NOMO-1 treated with DMSO at 0.1 percent for 48 hours (cell line): ENCODE data around the gene PHEX.

ENCODE experiments used
- DNase-seq: peaks from one replicate; lab custom pipeline; 2025; ENCODE audit not compliant: unreplicated experiment; lab: John Stamatoyannopoulos, UW

The PHEX gene

DNA sequence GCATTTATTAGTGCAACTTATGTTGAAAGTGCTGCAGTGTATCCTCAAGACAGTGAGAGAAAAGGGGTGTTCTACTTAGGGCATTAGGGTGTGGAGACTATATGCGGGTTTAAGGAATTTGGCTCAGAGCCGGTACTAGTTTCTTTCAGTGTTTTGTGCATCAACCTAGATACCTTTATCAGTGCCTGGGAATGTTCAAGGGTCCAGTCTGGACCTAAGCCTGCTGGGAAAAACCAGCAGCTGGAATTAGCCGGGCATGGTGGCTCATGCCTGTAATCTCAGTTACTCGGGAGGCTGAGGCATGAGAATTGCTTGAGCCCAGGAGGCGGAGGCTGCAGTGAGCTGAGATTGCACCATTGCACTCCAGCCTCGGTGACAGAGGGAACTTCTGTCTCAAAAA is 7.4 kb downstream of the PHEX start:
- no peak for DNase-seq

DNA sequence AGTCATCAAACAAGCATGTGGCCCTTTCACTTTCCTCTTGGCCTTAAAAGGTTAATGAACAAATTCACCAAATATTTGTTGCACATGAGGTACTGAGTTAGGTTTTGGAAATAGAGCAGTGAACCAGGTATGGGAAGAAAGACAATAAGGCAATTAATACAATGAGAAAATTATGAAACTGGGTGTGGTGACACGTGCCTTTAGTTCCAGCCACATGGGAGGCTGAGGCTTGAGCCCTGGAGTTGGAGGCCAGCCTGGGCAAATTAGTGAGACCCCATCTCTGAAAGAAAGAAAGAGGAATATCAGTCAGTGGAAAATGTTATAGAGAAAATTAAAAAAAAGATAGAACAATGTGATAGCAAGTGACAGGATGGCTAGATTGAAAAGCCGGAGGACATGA is 8.1 kb downstream of the PHEX start:
- DNase-seq: no peak

DNA sequence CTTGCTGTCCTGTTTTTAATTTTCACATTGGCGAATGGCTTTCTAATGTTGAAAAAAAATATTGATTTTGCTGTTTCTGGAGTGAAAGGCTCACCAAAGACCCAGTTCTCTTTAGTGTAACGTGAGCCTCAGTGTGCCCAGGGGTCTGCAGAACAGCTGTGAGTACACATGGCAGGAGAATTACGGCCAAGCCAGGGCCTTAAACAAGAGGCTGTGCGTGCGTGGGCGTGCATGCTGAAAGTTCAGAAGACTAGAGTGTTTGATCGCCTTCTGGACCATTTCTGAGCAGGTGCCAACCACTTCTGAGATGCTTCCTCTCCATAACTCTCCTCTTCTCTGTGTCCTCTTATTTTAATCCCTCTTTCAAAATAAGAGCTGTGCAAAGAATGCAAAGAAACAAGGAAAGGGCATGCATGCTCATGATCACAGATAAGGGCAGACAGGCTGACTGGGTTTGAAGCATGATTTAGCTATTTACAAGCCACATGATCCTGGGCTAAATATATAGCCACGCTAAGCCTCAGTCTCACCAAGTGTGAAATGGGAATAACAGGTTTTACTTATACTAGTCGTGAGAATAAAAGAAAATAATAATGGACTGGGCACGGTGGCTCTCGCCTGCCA is 9.9 kb downstream of the PHEX start:
- no peak for DNase-seq

DNA sequence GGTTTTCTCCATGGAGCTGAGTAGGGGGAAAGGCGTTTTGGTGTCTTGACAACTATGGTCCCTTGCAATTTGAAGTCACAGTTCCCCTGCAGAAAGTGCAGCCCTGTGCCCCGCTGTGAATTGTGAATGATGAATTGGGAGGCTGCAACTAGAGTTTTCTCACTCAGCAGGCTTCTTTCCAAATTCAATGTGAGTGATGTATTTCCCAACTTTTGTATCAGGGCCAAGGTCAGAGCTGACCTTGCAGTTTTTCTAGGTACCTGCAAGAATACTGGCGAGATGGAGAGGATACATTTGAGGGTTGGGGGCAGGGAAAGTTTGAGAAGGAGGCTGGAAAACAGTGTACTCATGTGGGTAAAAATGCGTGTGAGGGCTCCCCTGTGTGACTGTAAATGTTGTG is 11.7 kb downstream of the PHEX start:
- DNase-seq: no peak

DNA sequence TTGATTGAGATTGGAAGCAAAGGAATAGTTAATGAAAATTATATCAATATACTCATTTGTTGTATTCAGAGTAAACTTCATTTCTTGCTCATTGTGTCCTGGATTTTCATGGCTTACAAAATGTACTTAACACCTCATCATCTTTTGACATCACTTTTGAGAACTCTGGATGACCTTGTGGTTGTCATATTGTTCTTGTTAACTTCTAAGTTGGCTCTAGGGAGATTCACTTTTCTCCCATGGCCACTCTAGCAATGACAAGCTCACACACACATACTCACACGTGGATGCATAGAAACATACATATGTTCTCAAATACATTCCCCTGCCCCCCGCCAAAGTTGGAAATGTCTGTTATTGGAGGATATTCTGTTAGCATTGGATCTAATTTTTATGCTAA is 15.3 kb downstream of the PHEX start:
- DNase-seq: no peak

DNA sequence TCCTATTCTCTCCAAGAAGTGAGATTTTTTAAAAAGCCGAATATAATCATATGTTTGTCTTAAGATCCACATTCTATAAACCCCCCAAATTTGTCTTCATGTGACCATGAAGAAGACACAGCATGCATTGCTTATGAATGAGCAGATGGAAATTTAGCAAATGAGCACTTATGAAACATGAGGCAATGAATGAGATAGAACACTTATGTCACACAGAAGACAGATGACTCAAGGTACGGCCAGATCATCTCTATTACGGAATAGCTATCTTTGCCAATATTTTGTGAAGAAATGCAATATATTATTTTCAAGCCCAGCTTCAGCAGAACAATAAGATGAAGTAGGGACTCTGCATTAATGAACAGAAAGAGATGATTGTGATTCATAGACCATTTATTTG is 21.4 kb downstream of the PHEX start:
- DNase-seq: no peak

DNA sequence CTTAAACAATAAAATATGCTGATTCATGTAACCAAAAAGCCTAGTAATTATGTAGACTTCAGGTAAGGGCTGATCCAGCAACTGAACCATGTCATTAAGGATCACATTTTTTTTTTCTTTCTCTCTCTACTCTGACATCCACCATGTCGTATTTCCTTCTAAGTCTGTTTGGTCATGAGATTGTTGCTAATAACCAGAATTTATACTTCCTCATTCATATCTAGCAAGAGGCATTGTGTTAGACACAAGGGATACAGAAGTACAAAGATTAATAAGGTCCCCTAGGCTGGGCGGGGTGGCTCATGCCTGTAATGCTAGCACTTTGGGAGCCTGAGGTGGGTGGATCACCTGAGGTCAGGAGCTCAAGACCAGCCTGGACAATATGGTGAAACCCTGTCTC is 24.1 kb downstream of the PHEX start:
- no peak for DNase-seq

DNA sequence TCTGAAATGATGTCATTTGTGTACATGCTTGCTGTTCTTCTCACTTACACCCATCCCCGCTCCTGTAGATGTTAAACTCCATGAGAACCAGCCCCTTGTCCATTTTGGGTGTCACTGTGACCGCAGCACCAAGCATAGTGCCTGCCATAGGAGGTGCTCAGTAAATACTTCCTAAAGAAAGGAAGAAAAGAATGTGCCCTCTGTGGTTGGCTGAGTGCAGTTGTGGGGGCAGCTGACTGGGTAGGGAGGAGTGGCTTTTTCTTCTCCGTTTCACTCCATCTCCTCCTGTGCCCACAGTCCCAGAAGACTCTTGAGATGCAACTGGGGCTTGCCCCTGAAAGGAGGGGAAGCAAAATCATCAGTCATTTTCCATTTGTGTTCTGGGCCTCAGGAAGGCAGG is 25.5 kb downstream of the PHEX start:
- no peak for DNase-seq

DNA sequence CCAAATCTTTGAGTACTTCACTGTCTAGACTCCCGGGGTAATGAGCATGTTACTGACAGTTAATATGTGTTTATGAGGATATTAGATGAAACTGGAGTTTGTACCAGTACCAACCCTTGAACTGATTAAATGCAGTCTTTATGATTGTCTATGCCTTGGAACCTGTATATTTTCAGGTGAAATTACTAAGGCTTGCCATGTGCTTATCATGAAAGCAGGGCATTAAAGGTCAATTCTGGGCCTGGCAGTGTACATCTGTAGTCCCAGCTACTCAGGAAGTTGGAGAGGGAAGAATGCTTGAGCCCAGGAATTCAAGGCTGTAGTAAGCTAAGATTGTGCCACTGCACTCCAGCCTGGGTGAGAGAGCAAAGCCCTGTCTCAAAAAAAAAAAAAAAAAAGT is 27.6 kb downstream of the PHEX start:
- no peak for DNase-seq

DNA sequence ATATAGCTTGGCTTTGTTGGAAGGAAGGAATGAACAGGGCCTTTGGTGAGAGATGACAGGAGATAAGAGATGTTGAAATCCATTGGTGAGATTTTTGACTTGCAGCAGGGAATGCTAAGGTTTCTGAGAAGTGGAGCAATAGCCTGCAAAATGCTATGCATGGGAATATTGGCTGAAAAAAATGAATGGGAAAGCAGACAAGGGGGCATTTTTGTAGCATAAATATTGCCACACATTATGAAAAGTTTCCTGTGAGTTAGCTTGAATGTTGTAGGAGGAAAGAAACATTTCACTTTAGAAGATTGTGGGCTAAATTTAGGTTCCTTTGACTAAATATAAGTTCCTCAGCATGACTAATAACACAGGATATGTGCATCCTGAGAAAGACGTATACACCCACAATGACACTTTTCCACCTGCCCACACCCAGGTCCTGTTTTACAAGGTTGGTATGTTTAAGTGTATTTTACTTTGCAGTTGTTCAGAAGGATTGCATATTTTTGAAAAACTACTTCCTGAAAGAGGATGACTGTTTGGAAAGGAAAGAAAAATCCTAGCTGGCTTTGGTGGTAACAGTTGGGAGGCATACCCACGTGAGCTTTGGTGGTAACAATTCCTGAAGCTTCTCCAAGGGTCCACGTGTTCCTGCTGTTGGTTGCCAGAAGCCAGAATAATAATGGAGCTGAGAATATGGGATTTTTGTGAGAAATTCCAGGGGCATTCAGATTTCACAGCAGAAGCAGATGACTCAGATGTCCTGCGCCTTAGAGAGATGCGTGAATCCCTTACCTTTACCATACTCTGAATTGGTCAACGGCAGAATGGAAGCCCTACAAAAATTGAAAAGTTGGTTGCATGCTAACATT is 28.5 kb downstream of the PHEX start:
- DNase-seq: no peak

DNA sequence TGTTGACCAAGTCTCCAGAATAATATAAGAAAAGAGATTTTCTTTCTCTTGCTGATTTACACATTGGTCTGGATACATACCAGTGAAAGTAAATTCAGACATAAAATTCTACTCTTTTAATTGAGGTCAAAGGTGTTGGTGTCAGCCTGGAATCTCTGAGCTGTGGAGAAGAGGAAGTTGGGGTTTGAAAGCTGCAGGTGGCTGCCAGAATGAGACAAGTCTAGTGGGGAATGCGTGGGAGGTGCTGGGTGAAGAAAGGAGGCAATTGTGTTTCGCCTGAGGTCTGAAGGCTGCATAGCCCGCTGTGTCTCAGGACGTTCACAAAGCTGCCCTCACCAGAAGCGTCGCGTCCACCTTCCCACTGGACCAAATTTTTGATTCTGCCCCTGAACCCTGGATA is 31.2 kb downstream of the PHEX start:
- DNase-seq: no peak

DNA sequence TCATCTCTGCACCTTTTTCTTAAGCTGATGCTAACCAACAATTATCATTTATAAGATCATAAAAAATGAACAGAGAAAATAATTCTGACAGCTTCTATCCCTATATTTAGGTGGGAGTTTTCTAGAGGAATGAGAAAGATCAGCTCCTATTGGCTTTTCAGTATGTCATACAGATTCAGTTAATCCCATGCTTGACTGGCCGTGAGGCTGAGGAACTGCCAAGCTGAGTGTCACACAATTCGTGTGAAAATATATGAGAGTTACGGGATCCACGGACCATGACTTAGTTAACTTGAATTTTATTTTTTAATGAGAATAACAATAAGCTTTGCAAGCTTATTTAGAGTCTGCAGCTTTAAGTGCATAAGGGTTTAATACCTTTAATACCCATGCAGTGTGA is 37.5 kb downstream of the PHEX start:
- DNase-seq: no peak

DNA sequence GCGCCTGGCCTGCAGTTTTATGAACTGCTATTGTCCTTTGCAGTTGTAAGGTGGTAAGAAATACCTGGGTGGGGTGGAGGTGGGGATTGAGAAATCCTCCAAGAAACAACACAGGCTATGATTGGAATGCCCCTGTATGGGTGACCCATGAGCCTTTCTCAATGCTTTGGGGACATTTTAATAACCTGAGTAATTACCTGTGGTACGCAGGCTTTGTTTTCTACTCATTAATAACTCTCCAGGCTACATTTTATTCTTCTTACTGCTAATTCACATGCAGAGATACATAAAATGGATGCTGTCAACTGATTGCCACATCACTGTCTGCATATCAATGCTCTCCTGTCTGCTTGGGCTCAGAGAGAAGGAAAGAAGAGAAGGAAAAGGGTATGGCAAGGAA is 41.8 kb downstream of the PHEX start:
- DNase-seq: no peak

DNA sequence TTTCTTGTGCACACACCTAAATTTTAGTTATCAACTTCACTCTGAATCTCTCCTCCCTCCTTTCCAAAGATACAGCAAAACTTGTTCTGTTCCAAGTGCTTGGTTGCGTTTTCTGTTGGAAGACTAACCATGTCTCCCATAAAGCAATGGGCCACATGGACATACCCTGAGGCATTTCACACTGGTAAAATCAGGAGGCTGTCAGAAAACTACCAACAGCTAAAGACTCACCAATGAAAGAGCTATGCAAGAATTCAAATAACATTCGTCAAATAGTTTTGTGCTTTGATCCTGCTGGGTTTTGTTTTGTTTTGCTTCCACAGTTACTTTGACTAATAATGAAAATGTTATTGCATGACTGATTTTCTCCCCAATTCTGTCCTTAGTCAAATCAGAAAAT is 46.0 kb downstream of the PHEX start:
- DNase-seq: no peak

DNA sequence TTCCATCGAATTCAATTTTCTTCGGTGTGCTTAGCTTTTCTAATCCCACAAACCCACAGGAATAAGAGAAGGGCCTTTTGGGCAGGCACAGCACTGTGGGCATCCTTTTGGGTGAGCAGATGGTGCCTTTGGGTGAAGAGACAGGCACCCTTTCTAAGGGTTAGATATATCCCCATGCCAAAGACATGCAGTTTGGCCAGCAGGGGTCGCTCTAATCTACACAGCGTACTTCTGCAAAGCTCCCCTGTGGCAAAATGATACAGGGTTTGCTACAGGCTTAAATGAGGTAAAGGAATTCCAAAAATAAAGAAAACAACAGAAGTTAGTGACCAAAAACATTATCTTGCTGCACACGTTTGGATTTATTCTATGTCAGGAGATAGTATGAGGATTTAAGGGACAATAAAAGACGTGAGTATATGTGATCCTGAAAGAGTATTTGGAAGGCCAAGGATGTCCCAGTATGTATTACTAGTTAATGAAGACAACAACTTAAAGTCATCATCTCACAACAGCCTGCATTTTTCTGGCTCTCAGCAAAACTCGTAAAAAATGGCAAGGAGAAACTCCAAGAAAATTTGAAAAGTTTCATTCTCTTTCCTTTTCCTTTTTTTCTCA is 49.5 kb downstream of the PHEX start:
- DNase-seq: peak; percentile 25

DNA sequence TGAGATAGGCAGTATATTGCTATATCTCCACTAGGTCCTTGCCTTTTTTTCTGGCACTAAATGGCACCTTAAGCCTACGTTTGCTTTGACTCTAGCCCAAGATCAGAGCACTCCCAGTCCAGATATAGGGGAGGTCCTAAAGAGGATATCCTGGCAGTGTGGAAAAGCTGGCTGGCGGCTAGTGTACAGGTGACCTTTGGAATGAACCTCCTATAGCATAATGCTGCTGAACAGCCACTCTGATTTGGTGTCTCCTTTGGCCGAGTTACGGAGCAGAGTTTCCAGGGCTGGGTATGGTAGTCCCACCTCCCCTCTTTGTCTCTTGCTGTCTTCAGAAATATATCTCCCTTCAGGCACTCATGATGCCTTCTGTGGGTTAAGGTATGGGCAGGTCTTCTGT is 53.9 kb downstream of the PHEX start:
- no peak for DNase-seq

DNA sequence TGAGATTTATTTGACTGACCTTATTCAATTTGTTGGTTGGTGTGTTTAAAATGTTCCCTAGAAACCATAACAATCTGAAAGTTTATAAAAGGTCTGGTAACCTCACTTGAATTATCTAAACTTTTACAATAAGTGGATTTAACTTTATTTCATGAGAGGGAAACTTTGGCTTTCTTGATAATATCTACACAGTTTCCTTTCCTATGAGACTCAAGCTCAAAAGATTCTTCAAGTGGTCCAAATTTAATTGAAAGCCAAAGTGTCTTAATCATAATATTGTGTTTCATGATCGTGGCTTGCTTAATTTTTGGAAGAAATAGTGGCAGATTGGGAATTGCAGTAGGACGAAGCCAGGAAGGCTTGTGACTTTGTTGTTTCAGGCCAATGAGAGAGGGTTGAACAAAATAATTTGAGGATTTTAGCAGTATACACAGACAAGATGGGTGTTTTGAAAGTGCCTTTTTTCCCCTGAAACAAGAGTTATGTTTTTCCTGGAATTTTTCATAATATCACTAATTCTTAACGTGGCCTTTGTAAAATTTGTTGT is 55.0 kb downstream of the PHEX start:
- DNase-seq: no peak

DNA sequence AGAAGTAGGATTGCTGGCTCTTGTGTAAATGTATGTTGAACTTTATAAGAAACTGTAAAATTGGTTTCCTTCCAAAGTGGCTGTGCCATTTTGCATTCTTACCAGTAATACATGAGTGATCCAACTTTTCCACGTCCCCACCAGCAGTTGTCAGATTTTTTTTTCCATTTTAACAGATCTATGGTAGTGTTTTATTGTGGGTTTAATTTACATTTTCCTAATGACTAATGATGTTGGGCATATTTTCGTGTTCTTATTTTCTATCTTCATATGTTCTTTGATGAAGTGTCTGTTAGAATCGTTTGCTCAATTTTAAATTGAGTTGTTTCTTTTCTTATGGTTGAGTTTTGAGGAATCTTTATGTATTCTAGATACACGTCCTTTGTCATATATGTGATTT is 56.2 kb downstream of the PHEX start:
- no peak for DNase-seq

DNA sequence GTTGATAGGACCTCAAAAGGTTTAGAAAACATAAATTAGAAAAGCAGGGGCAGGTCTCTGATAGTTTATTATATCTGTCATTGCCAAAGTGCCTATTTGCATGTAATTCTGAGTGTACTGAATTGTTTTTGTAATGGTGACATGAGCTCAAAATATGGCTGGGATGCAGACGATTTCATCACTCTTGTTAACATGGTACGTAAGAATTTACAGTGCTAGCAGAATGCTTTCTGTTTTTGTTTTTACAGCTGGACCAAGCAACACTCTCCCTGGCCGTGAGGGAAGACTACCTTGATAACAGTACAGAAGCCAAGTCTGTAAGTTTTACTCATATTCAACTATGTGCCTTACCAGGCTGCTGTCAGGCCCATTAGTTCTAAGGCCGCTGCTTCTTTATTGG is 58.1 kb downstream of the PHEX start:
- DNase-seq: no peak

DNA sequence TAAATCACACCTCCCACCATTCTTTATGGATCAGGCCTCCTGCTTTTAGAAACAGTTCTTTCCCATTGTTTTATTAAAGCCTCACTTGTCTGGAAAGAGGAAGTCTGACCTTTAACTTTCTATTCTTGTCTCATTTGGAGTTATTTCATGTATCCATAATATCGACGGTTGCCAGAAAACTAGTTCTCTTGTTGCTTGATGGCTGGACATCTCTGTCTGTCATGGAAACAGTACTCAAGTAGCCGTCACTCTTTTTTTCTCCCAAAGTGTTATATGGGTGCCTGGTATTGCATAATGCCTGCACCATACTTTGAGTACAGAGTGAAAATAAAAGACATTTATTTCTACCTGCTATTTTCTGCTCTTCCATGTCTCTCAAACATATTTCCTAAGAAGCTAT is 61.4 kb downstream of the PHEX start:
- DNase-seq: no peak

DNA sequence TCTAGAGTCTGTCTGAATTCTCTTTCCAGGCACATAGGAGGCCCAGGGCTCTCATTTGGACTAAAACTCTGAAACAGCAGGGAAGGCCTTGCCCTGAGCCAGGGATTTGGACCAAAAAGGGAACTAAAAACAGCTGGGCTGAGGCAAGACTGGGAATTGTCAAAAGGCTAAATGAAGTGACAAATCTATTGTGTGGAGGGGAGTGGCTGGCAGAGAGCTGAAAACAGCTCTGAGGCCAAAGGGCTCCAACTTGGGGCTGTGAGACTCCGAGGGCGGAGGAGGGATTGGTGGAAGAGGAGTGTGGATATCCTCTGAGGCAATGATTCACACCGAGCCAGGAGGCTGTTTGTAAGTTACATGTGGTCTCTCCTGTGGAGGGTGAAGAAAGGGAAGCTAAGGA is 63.2 kb downstream of the PHEX start:
- no peak for DNase-seq

DNA sequence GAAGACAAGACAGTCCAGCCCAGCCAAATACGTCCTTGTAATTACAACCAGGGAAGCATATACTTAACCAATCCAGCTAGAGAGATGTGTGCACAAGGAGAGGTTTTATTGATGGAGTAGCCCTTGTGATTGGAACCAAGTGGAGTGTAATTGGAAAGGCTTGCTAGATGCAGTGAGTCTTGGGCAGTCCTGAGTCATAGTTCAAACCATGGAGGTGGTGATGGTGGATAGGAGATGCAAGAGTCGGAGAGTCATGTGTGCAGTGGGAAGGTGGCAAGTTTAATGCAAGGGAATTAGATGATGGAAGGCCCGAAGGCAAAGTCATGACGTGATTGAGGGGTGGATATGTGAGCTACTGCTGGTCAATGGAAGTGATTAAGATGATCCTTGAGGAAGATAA is 63.7 kb downstream of the PHEX start:
- no peak for DNase-seq
